KOPT-K1 (cell line): ENCODE results near the gene PARD6G.
"Not testable (repeated sequence)": the region's sequence is repeated elsewhere in the genome, so short reads cannot be mapped to it uniquely, and the experiment has no call there.

ENCODE experiments used
- H3K27ac ChIP-seq: fragments of 200-600 bp; sonication (generic); 2 replicates; pipeline ENCODE4 v1.5.1; 2016; ENCODE audit warnings: antibody characterized with exemption, mild to moderate bottlenecking, low read depth, low read length; ENCODE audit not compliant: poor library complexity, severe bottlenecking
- H3K36me3 ChIP-seq: fragments of 200-600 bp; sonication (generic); 2 replicates; pipeline ENCODE4 v1.5.1; 2017; ENCODE audit warnings: antibody characterized with exemption, mild to moderate bottlenecking, low read length, moderate library complexity; ENCODE audit not compliant: insufficient read depth
- H3K9me3 ChIP-seq: fragments of 200-600 bp; sonication (generic); 2 replicates; pipeline ENCODE4 v1.5.1; 2017; ENCODE audit warnings: antibody characterized with exemption, low read length, mild to moderate bottlenecking; ENCODE audit not compliant: insufficient read depth, poor library complexity, severe bottlenecking

PARD6G gene

DNA sequence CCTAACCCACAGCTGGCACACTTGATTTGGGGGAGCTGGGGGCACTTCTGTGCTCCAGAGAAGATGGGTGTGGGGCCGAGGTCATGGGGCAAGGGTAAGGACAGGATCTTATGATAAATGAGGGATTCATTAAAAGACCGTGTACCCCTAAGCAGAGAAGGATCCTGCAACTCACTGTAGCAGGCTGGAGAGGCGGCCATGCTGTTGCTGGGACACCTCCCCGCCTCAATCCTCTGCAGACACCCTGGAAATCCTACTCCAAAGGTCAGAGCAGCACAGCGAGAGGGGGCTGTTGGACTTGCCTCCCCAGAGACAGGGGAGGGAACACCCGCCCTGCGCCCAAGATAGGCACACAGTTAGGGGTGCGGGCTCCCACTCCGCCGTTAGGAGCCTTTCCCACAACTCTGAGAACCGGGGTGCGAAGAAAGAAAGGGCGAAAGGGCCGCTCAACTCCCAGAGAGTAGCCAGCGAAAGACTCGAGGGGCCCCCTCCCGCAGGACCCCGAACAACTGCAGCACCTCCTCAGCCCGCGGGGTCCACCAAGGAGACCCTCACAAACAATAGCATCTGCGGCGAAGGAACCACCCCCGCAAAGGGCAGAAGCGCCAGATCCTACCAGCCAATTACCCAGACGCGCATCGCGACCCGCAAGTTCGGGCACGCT, 1.4 kb downstream of the PARD6G start:
- H3K27ac ChIP-seq: no peak overlapping the region
- no peaks in the 10 kb centered on the region for H3K9me3 ChIP-seq
- no peaks in the 10 kb centered on the region for H3K36me3 ChIP-seq

DNA sequence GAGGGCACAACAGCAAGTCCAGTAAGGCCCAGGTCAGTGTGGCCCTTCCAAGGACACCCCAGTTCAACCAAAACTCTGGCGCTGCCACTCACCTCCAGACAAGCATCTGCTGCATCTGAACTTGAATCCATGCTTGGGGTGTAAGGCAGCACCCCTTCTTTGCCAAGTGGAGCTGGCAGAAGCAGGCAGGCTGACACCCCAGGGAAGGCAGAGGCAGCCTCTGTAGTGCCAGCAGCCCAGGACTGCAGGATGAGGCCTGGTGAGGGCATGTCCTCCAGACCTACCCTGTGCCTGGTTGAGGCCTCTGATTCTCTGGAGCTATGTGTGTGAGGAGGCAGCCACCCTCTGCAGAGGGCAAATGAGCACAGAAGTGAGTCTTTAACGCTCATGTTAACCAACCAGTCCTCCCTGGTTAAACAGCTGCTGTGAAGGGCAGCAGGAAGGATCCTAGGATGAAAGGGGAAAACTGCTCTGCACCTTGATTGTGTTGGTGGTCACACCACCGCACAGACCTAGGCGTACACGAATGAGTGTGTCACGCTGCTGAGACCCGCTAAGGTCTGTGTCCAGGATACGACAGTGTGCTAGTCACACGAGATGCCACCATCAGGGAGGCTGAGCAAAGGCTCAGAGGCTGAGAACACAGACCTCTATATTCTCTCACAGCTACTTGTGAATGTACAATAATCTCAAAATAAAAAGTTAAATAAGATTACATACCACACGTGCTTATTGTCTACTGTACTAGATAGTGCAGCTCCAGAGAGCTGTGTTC, 2.2 kb downstream of the PARD6G start:
- H3K9me3 ChIP-seq: no peaks in the 10 kb centered on the region
- H3K36me3 ChIP-seq: no peaks in the 10 kb centered on the region
- H3K27ac ChIP-seq: no peak overlapping the region

DNA sequence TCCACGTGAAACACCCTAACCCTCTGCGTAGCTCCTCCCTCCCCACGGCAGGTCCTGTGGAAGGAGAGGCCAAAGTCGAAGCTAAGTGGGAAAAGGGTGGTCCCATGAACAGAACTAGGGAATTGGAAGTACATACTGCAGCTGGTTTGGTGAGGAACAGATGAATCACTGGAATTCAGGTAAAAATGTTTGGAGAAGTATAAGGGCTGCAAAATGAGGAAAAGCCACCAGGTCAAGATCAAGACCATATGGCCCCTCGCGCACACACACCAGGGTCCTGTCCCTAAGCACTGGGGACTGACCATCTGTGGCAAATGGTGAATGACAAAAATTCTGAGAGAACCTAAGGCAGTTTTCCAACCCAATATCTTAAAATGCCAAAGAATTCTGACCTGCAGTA, 3.1 kb downstream of the PARD6G start:
- H3K9me3 ChIP-seq: no peaks in the 10 kb centered on the region
- no peaks in the 10 kb centered on the region for H3K36me3 ChIP-seq
- H3K27ac ChIP-seq: no peak overlapping the region

GRCh38 chr18:80243204-80243603, 4.1 kb downstream of the PARD6G start:
- Histone ChIP-seq H3K9me3 (no peaks in the 10 kb centered on the region), H3K27ac (no peak overlapping the region), H3K36me3 (no peaks in the 10 kb centered on the region)

DNA sequence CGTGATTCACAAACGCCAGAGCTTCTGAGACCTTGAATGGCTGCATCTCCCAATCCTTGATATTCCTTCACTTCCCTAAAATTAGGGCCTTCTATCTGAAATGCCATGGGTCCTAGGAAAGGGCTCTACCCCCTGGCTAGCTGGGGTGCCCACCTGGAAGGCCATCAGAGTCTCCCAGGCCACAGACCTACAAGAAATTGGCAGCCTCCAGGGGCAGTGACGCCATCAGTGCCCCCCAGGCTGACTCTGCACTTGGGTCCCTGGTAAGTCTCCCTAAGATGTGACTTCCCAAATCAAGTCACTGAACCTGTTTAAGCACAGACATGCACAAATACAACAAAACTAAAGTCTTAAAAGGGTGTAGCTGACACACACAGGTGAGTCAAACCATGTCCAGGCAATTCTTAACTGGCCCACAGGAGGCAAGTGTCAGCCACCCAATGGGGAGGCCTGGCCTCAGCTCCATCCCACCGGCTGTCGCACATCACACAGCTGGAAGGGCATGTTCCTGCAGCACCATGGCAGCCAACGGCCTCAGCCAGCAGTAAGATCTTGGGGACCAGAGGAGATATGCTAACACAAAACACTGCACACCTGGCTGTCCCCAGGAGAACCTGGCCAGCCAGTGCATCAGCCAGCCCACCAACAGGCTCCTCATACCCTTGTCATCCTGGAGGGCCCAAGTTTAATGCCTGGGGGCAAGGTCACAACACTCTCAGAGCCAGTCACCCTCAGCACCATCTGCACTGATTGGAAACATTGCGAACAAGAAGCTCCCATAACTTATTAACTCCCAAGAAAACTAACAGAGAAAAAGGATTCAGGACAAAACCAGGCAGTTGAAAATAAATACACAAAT, 5.2 kb downstream of the PARD6G start:
- Histone ChIP-seq H3K36me3 (no peaks in the 10 kb centered on the region), H3K27ac (no peak overlapping the region), H3K9me3 (no peaks in the 10 kb centered on the region)

DNA sequence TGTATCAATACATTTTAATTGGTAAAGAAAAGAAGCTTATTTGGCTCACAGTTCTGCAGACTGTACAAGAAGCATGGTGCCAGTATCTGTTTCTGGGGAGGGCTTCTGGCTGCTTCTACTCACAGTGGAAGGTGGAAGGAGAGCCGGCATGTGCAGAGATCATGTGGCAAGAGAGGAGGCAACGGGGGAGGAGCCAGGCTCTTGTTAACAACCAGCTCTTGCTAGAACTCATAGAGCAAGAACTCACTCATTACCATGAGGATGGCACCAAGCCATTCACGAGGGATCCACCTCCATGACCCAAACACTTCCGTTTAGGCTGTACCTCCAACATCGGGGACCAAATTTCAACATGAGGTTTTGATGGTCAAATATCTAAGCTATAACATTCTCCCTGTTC, 7.5 kb downstream of the PARD6G start:
- Histone ChIP-seq H3K27ac (no peak overlapping the region), H3K36me3 (no peaks in the 10 kb centered on the region), H3K9me3 (no peaks in the 10 kb centered on the region)

DNA sequence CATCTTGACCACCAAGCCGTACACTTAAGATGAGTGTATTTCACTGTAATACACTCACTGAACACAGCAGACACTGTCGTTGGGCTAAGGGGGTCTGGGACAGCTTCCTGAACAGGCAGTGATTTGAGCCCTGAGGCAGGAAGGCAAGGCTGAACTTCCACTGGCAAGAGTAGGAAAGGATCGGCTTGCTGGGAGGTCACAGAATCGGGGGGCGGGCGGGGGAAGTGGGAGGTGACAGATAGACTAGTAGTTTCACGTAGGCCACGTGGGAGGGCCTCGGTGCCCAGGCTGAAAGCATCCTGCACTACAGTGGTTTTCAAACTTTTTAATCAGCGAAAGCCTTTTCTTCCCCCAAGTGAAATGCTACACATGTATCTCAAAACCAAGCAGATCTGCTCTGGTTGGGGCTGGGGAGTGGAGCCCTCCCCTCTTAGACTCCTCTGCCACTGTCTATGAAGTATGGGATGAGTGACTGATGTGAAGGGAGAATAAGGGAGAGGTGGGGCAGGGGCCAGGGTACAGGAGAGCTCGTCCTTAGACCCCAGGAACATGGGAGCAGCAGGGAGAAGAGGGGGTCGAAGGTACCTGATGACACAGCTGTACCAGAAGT, 8.6 kb downstream of the PARD6G start:
- no peaks in the 10 kb centered on the region for H3K36me3 ChIP-seq
- H3K27ac ChIP-seq: no peak overlapping the region
- H3K9me3 ChIP-seq: no peaks in the 10 kb centered on the region

- H3K9me3 ChIP-seq, H3K27ac ChIP-seq, H3K36me3 ChIP-seq: not testable (repeated sequence)
Observed at GRCh38 chr18:80237519-80237918, 9.8 kb downstream of the PARD6G start.

DNA sequence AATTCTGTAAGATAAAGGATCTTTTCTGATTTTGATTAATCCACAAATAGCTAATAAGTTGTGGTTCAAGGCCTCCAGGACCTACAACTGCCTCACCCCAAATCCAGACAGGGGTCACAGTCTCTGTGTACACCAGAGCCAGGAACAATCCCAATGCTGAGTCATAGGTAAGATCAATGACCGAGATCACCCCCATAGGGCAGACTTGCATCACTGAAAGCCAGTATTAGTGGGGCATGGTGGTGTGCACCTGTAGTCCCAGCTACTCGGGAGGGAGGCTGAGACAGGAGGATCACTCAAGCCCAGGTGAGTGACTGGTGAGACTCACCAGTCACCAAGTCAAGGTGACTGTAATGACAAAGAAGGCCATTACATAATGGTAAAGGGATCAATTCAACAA, 12.9 kb downstream of the PARD6G start:
- H3K36me3 ChIP-seq: no peaks in the 10 kb centered on the region
- H3K9me3 ChIP-seq: no peaks in the 10 kb centered on the region
- no peak overlapping the region for H3K27ac ChIP-seq

DNA sequence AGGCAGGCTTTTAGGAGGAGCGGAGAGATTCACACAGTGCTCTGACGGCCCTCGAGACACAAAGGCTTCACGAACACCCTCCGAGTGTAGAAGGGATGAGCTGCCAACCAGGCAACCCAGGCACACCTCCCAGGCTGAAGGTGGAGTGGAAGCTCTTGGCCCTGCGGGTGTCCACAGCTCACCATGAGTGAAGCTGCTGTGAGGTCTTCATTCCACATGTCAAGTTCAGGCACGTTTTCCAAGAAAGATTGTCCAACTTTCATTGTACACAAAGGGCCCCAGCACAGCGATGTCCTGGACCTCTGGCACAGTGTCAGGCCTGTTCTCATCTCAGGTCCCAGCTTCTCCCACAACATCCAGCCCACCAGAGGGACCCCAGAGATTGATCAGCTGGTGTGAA, 13.4 kb downstream of the PARD6G start:
- Histone ChIP-seq H3K36me3 (no peaks in the 10 kb centered on the region), H3K27ac (no peak overlapping the region), H3K9me3 (no peaks in the 10 kb centered on the region)

DNA sequence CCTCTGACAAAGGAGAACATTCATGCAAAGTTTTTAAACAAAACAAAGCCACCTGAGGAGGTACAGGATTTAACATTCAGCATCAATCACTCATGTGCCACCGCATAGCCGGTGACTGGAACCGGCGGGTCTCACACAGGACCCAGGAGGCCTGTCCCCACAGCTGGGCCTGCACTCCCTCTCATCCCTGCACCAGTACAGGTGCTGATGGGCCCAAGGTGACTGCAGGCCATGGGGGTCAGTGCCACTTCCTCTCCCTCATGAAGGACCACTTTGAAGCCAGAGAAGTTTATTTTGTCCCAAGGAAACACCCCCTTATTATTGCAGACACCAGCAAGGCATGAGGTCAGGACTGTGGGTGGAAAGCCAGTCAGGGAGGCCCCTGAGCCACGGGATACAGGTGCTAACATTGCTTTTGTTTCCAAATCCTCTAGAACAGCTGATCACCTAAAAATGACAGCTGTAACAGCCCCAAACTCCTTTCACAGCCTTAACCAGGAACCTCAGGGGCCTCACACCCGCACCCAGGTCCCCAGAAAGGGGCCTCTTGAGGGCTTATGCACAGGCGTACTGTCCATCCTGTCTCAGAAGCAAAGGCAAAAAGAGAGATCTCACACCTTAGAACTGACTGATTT, 14.0 kb downstream of the PARD6G start:
- Histone ChIP-seq H3K36me3 (no peaks in the 10 kb centered on the region), H3K9me3 (no peaks in the 10 kb centered on the region), H3K27ac (no peak overlapping the region)

DNA sequence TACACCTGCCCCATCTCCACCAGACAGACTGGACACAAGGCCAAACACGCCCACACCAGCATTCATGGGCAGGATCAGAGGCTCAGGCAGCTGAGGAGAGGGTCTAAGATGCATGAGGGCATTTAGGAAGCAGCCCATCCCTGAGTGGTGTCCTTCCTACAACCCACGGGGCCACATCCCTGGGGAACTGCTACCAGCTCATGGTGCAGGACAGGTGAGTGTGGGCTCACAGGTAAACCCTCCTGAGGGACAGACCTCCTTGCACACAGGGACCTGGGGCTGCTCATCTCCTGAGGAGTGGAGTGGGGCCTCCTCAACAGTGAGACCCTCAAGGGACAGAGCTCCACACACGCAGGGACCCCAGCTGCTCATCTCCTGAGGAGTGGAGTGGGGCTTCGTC, 14.6 kb downstream of the PARD6G start:
- Histone ChIP-seq H3K36me3 (no peaks in the 10 kb centered on the region), H3K9me3 (no peaks in the 10 kb centered on the region), H3K27ac (no peak overlapping the region)

- H3K9me3 ChIP-seq: no peaks in the 10 kb centered on the region
- H3K27ac ChIP-seq: no peak overlapping the region
- no peaks in the 10 kb centered on the region for H3K36me3 ChIP-seq
Observed at GRCh38 chr18:80232030-80232429, 15.3 kb downstream of the PARD6G start.

- no peaks in the 10 kb centered on the region for H3K9me3 ChIP-seq
- H3K27ac ChIP-seq: no peak overlapping the region
Observed at GRCh38 chr18:80231616-80232015, 15.7 kb downstream of the PARD6G start.

DNA sequence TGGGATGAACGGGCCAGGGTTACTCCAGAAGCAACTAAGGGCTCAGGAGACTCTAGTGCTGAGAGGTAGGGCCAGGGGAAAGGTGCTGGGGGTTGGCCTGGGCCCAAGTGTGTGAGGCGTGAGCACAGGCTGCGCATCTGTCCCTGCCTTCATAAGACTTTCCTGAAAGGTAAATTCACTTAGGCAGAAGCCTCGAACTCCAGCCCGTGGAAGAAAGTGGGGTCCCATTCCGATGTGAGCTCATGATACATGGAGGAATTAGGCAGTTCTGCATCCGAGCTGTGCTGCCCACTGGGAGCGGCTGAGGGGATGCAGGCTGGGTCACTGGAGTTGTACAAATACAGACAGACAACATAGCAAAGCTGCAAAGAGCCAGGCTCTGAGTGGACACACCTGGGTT, 16.2 kb downstream of the PARD6G start:
- H3K9me3 ChIP-seq: no peaks in the 10 kb centered on the region
- no peak overlapping the region for H3K27ac ChIP-seq
- no peaks in the 10 kb centered on the region for H3K36me3 ChIP-seq

More at GRCh38 chr18:80231616-80232015, 15.7 kb downstream of the PARD6G start:
- no peaks in the 10 kb centered on the region for H3K36me3 ChIP-seq
